CD4-positive, alpha-beta T cell treated with Interleukin-12 subunit alpha and Interleukin-12 subunit beta, for 1 hour (primary cell): ENCODE results near the gene CREB3L2.
"Not testable (repeated sequence)": the region's sequence is repeated elsewhere in the genome, so short reads cannot be mapped to it uniquely, and the experiment has no call there.

Experiments
- DNase-seq: peaks from one replicate; pipeline ENCODE4 v3.0.0-alpha.2; 2020

CREB3L2 gene

GRCh38 chr7:137928626-137929025, 73.3 kb downstream of the CREB3L2 start:
- DNase-seq = no peak

GRCh38 chr7:137927386-137927785, 74.5 kb downstream of the CREB3L2 start:
- no peak for DNase-seq

GRCh38 chr7:137926206-137926605, 75.7 kb downstream of the CREB3L2 start:
- not testable (repeated sequence) for DNase-seq

GRCh38 chr7:137925754-137926153, 76.1 kb downstream of the CREB3L2 start:
- no peak for DNase-seq

GRCh38 chr7:137925091-137925490, 76.8 kb downstream of the CREB3L2 start:
- DNase-seq = no peak

- DNase-seq = no peak
Observed at GRCh38 chr7:137923380-137923779, 78.5 kb downstream of the CREB3L2 start.

GRCh38 chr7:137920637-137921399, 81.1 kb downstream of the CREB3L2 start:
- no peak for DNase-seq

GRCh38 chr7:137919987-137920386, 81.9 kb downstream of the CREB3L2 start:
- no peak for DNase-seq

- DNase-seq = no peak
Observed at GRCh38 chr7:137916980-137917645, 84.8 kb downstream of the CREB3L2 start.

- no peak for DNase-seq
Observed at GRCh38 chr7:137916564-137916963, 85.3 kb downstream of the CREB3L2 start.

- DNase-seq = no peak
Observed at GRCh38 chr7:137915266-137915665, 86.6 kb downstream of the CREB3L2 start.

- DNase-seq = no peak
Observed at GRCh38 chr7:137913985-137914384, 87.9 kb downstream of the CREB3L2 start.

- no peak for DNase-seq
Observed at GRCh38 chr7:137909042-137909441, 92.8 kb downstream of the CREB3L2 start.

GRCh38 chr7:137908106-137908505, 93.8 kb downstream of the CREB3L2 start:
- no peak for DNase-seq

- DNase-seq = not testable (repeated sequence)
Observed at GRCh38 chr7:137906636-137907035, 95.2 kb downstream of the CREB3L2 start.

GRCh38 chr7:137904833-137905232, 97.1 kb downstream of the CREB3L2 start:
- DNase-seq = no peak

GRCh38 chr7:137903382-137904169, 98.3 kb downstream of the CREB3L2 start:
- peak; percentile 76 for DNase-seq

GRCh38 chr7:137900137-137900536, 101.7 kb downstream of the CREB3L2 start:
- DNase-seq = no peak

GRCh38 chr7:137898839-137899721, 102.8 kb downstream of the CREB3L2 start:
- peak; percentile 72 for DNase-seq

GRCh38 chr7:137895301-137896221, 106.3 kb downstream of the CREB3L2 start:
- DNase-seq = no peak

GRCh38 chr7:137893143-137893742, 108.6 kb downstream of the CREB3L2 start:
- no peak for DNase-seq
